ENCODE measurements around the gene MGRN1. TPM values are rescaled to one million over a fixed set of nuclear protein-coding genes. Genes with fewer than 3 reads are reported as not detected.

Gene MGRN1
- total RNA-seq, 5 donors from 2014 or later (not counting 1 experiment from before 2014, with no cell fraction given) = 63.1 to 76.8 (median 72.2) TPM

- Mint-ChIP-seq H3K4me3 (no peak overlapping the region), H3K27me3 (no peaks in the 10 kb centered on the region), H3K27ac (no peak overlapping the region), H3K4me1 (peaks cover 12 to 19% (median 16%) of the 10 kb centered on the region in 3 donors), H3K9me3 (no peaks in the 10 kb centered on the region), H3K36me3 (peaks cover 3% of the 10 kb centered on the region)
- ChIA-PET CTCF (no interaction called here), POLR2A (no interaction called here)
- ATAC-seq (replicated peaks in 1 of 4) = no peak
- Histone ChIP-seq H3K4me3 (ENCODE audit: control insufficient read depth in 1 of 2, extremely low read depth in 1 of 2, low read length in 1 of 2) (no peak overlapping the region), H3K9me3 (no peaks in the 10 kb centered on the region), H3K27ac (ENCODE audit: low read length) (no peak overlapping the region), H3K4me1 (ENCODE audit: control insufficient read depth in 1 of 2, extremely low read depth in 1 of 2, insufficient read depth in 2 of 2, low read length in 2 of 2) (peaks cover 2 to 31% of the 10 kb centered on the region in 2 experiments), H3K36me3 (ENCODE audit: control insufficient read depth in 2 of 2, extremely low read depth in 1 of 2, insufficient read depth in 1 of 2, low read length in 1 of 2) (peaks cover 0 to 16% of the 10 kb centered on the region in 2 donors), H3K27me3 (replicated peaks in 1 of 2; ENCODE audit: control insufficient read depth in 2 of 2, extremely low read depth in 1 of 2, insufficient read depth in 2 of 2, low read length in 1 of 2) (no peaks in the 10 kb centered on the region)
- DNase-seq = no peak
- WGBS (ENCODE audit: insufficient coverage) = 97% methylated on average over 40 of the region's 45 CpGs
Observed at GRCh38 chr16:4609200-4610010, 15.2 kb upstream of the MGRN1 start.

- 90% methylated on average over 15 of the region's 32 CpGs for WGBS (ENCODE audit: insufficient coverage)
- no peaks in the 10 kb centered on the region for H3K27me3 Mint-ChIP-seq
- POLR2A ChIA-PET = no interaction called here
- H3K9me3 Mint-ChIP-seq = no peaks in the 10 kb centered on the region
- CTCF ChIA-PET = interaction anchor here (0.5 to 1.6 kb wide), 2 partner anchors 14 to 1583 kb away, joined by 3 to 4 read pairs; partner anchors contain the start of gene MGRN1 (in 1 of the 2)
- ATAC-seq (replicated peaks in 1 of 4) (no peak), DNase-seq (no peak)
- no peaks in the 10 kb centered on the region for H3K9me3 ChIP-seq
- H3K4me1 ChIP-seq (ENCODE audit: control insufficient read depth in 1 of 2, extremely low read depth in 1 of 2, insufficient read depth in 2 of 2, low read length in 2 of 2) = peaks cover 2 to 36% of the 10 kb centered on the region in 2 experiments
- peaks cover 13 to 22% (median 18%) of the 10 kb centered on the region in 3 donors for H3K4me1 Mint-ChIP-seq
- H3K27me3 ChIP-seq (replicated peaks in 1 of 2; ENCODE audit: control insufficient read depth in 2 of 2, extremely low read depth in 1 of 2, insufficient read depth in 2 of 2, low read length in 1 of 2) = no peaks in the 10 kb centered on the region
- H3K36me3 Mint-ChIP-seq = peaks cover 3% of the 10 kb centered on the region
- peaks cover 0 to 16% of the 10 kb centered on the region in 2 donors for H3K36me3 ChIP-seq (ENCODE audit: control insufficient read depth in 2 of 2, extremely low read depth in 1 of 2, insufficient read depth in 1 of 2, low read length in 1 of 2)
- no peak overlapping the region for H3K27ac ChIP-seq (ENCODE audit: low read length)
- H3K27ac Mint-ChIP-seq = no peak overlapping the region
- H3K4me3 ChIP-seq (ENCODE audit: control insufficient read depth in 1 of 2, extremely low read depth in 1 of 2, low read length in 1 of 2) = no peak overlapping the region
- no peak overlapping the region for H3K4me3 Mint-ChIP-seq
Observed at GRCh38 chr16:4610011-4611005, 14.3 kb upstream of the MGRN1 start.

GRCh38 chr16:4611337-4612021 is 13.1 kb upstream of the MGRN1 start:
- ChIA-PET CTCF (interaction anchor here (0.6 to 1.6 kb wide), 2 partner anchors 13 to 132 kb away, joined by 3 read pairs; partner anchors contain the start of gene MGRN1 (in 1 of the 2)), POLR2A (interaction anchor here in 1 of 2 donors (0.7 kb wide), 1 partner anchor 413 kb away, joined by 8 read pairs; no protein-coding TSS in a partner anchor)
- no peak overlapping the region for H3K27ac Mint-ChIP-seq
- 98% methylated on average over 17 of the region's 22 CpGs for WGBS (ENCODE audit: insufficient coverage)
- H3K36me3 Mint-ChIP-seq = peaks cover 3% of the 10 kb centered on the region
- H3K9me3 ChIP-seq = no peaks in the 10 kb centered on the region
- H3K4me3 ChIP-seq (ENCODE audit: control insufficient read depth in 1 of 2, extremely low read depth in 1 of 2, low read length in 1 of 2) = no peak overlapping the region
- no peaks in the 10 kb centered on the region for H3K27me3 Mint-ChIP-seq
- H3K27me3 ChIP-seq (replicated peaks in 1 of 2; ENCODE audit: control insufficient read depth in 2 of 2, extremely low read depth in 1 of 2, insufficient read depth in 2 of 2, low read length in 1 of 2) = no peaks in the 10 kb centered on the region
- H3K9me3 Mint-ChIP-seq = no peaks in the 10 kb centered on the region
- ATAC-seq (replicated peaks in 1 of 4) (no peak), DNase-seq (no peak)
- peaks cover 0 to 16% of the 10 kb centered on the region in 2 donors for H3K36me3 ChIP-seq (ENCODE audit: control insufficient read depth in 2 of 2, extremely low read depth in 1 of 2, insufficient read depth in 1 of 2, low read length in 1 of 2)
- H3K4me1 ChIP-seq (ENCODE audit: control insufficient read depth in 1 of 2, extremely low read depth in 1 of 2, insufficient read depth in 2 of 2, low read length in 2 of 2) = peaks cover 5 to 45% of the 10 kb centered on the region in 2 experiments
- no peak overlapping the region for H3K27ac ChIP-seq (ENCODE audit: low read length)
- peak overlapping the region in 1 of 3 donors; percentile 39 for H3K4me3 Mint-ChIP-seq
- peaks cover 25 to 32% (median 29%) of the 10 kb centered on the region in 3 donors for H3K4me1 Mint-ChIP-seq

- no peaks in the 10 kb centered on the region for H3K27me3 Mint-ChIP-seq
- ChIA-PET CTCF (interaction anchor here in 1 of 2 donors (1.6 kb wide), 1 partner anchor 12 kb away, joined by 3 read pairs; the partner anchor contains the start of gene MGRN1), POLR2A (interaction anchor here (0.7 kb wide), 2 partner anchors 64 to 412 kb away, joined by 6 to 8 read pairs; no protein-coding TSS in a partner anchor)
- peaks cover 3% of the 10 kb centered on the region for H3K36me3 Mint-ChIP-seq
- Histone ChIP-seq H3K4me1 (ENCODE audit: control insufficient read depth in 1 of 2, extremely low read depth in 1 of 2, insufficient read depth in 2 of 2, low read length in 2 of 2) (peaks cover 9 to 55% of the 10 kb centered on the region in 2 experiments), H3K27ac (ENCODE audit: low read length) (no peak overlapping the region), H3K36me3 (ENCODE audit: control insufficient read depth in 2 of 2, extremely low read depth in 1 of 2, insufficient read depth in 1 of 2, low read length in 1 of 2) (peaks cover 0 to 16% of the 10 kb centered on the region in 2 donors), H3K27me3 (replicated peaks in 1 of 2; ENCODE audit: control insufficient read depth in 2 of 2, extremely low read depth in 1 of 2, insufficient read depth in 2 of 2, low read length in 1 of 2) (no peaks in the 10 kb centered on the region), H3K9me3 (no peaks in the 10 kb centered on the region), H3K4me3 (ENCODE audit: control insufficient read depth in 1 of 2, extremely low read depth in 1 of 2, low read length in 1 of 2) (no peak overlapping the region)
- ATAC-seq (replicated peaks in 1 of 4) = no peak
- H3K27ac Mint-ChIP-seq = no peak overlapping the region
- H3K4me1 Mint-ChIP-seq = peaks cover 32 to 36% (median 35%) of the 10 kb centered on the region in 3 donors
- H3K4me3 Mint-ChIP-seq = peak overlapping the region in 2 of 3 donors; percentile 68 to 75
- 100% methylated on average over 2 of the region's 7 CpGs for WGBS (ENCODE audit: insufficient coverage)
- H3K9me3 Mint-ChIP-seq = no peaks in the 10 kb centered on the region
- no peak for DNase-seq
Observed at GRCh38 chr16:4612474-4612931, 12.1 kb upstream of the MGRN1 start.

GRCh38 chr16:4612977-4613635 is 11.5 kb upstream of the MGRN1 start:
- peak overlapping the region in 1 of 2 donors; percentile 16 for H3K27ac Mint-ChIP-seq
- WGBS (ENCODE audit: insufficient coverage) = 86% methylated on average over 8 of the region's 14 CpGs
- peaks cover 38 to 40% (median 38%) of the 10 kb centered on the region in 3 donors for H3K4me1 Mint-ChIP-seq
- no peaks in the 10 kb centered on the region for H3K9me3 Mint-ChIP-seq
- no peak for ATAC-seq (replicated peaks in 1 of 4)
- no peak for DNase-seq
- H3K36me3 Mint-ChIP-seq = peaks cover 3% of the 10 kb centered on the region
- H3K4me1 ChIP-seq (ENCODE audit: control insufficient read depth in 1 of 2, extremely low read depth in 1 of 2, insufficient read depth in 2 of 2, low read length in 2 of 2) = peaks cover 10 to 60% of the 10 kb centered on the region in 2 experiments
- H3K27ac ChIP-seq (ENCODE audit: low read length) = no peak overlapping the region
- ChIA-PET CTCF (interaction anchor here in 1 of 2 donors (0.6 kb wide), 1 partner anchor 1004 kb away, joined by 3 read pairs; no protein-coding TSS in a partner anchor), POLR2A (no interaction called here)
- no peaks in the 10 kb centered on the region for H3K9me3 ChIP-seq
- H3K4me3 ChIP-seq (ENCODE audit: control insufficient read depth in 1 of 2, extremely low read depth in 1 of 2, low read length in 1 of 2) = peak overlapping the region; percentile 46 to 79
- H3K27me3 ChIP-seq (replicated peaks in 1 of 2; ENCODE audit: control insufficient read depth in 2 of 2, extremely low read depth in 1 of 2, insufficient read depth in 2 of 2, low read length in 1 of 2) = no peaks in the 10 kb centered on the region
- H3K27me3 Mint-ChIP-seq = no peaks in the 10 kb centered on the region
- H3K4me3 Mint-ChIP-seq = peak overlapping the region; percentile 68 to 79 (median 75)
- peaks cover 0 to 13% of the 10 kb centered on the region in 2 donors for H3K36me3 ChIP-seq (ENCODE audit: control insufficient read depth in 2 of 2, extremely low read depth in 1 of 2, insufficient read depth in 1 of 2, low read length in 1 of 2)
